Astrocyte (in vitro differentiated cells and primary cell): ENCODE data around the gene MAPKAP1. TPM values are rescaled to one million over a fixed set of nuclear protein-coding genes. Genes with fewer than 3 reads are reported as not detected.

Experiments
- DNase-seq: peaks from one replicate; pipeline ENCODE4 v3.0.0-alpha.2; 2010; ENCODE audit warnings: low read depth
- FAIRE-seq: peaks from 2 replicates; lab custom pipeline; 2011; peaks lifted over from hg19 to GRCh38; lab: Jason Lieb, UNC
- H2AFZ ChIP-seq: 2 replicates; pipeline ENCODE4 v1.6.0; 2012; ENCODE audit warnings: low read depth, low read length, inconsistent platforms
- H3K27ac ChIP-seq: 2 replicates; pipeline ENCODE4 v1.5.1; 2011; ENCODE audit warnings: low read depth, low read length, inconsistent platforms
- H3K27me3 ChIP-seq: 2 replicates; pipeline ENCODE4 v1.6.0; 2011; ENCODE audit warnings: low read length, inconsistent platforms; ENCODE audit not compliant: insufficient read depth
- H3K36me3 ChIP-seq: 2 replicates; pipeline ENCODE4 v1.5.1; 2011; ENCODE audit warnings: low read length, inconsistent platforms; ENCODE audit not compliant: insufficient read depth
- H3K4me1 ChIP-seq: 2 replicates; pipeline ENCODE4 v1.5.1; 2011; ENCODE audit warnings: low read length, inconsistent platforms; ENCODE audit not compliant: insufficient read depth
- H3K4me2 ChIP-seq: 2 replicates; pipeline ENCODE4 v1.6.0; 2012; ENCODE audit warnings: low read length, inconsistent platforms
- H3K4me3 ChIP-seq: 2 replicates; pipeline ENCODE4 v1.5.1; 2011; ENCODE audit warnings: low read depth, mild to moderate bottlenecking, low read length, inconsistent platforms; ENCODE audit not compliant: insufficient read depth
- H3K79me2 ChIP-seq: 2 replicates; pipeline ENCODE4 v1.6.0; 2012; ENCODE audit warnings: mild to moderate bottlenecking, low read length, inconsistent platforms; ENCODE audit not compliant: insufficient read depth
- H3K9ac ChIP-seq: 2 replicates; pipeline ENCODE4 v1.6.0; 2012; ENCODE audit warnings: mild to moderate bottlenecking, low read length, inconsistent platforms
- H3K9me3 ChIP-seq: 2 replicates; pipeline ENCODE4 v1.5.1; 2012; ENCODE audit warnings: low read depth, mild to moderate bottlenecking, low read length, inconsistent platforms; ENCODE audit not compliant: insufficient read depth
- H4K20me1 ChIP-seq: 2 replicates; pipeline ENCODE4 v1.6.0; 2012; ENCODE audit warnings: low read length, inconsistent platforms; ENCODE audit not compliant: insufficient read depth
- H3K27ac Mint-ChIP-seq: one replicate; pipeline ENCODE4 v1.8.0; 2021; ENCODE audit warnings: mild to moderate bottlenecking, mixed read lengths; ENCODE audit not compliant: unreplicated experiment
- H3K27me3 Mint-ChIP-seq: one replicate; pipeline ENCODE4 v1.8.0; 2021; ENCODE audit warnings: low read depth, mixed read lengths; ENCODE audit not compliant: unreplicated experiment
- H3K36me3 Mint-ChIP-seq: one replicate; pipeline ENCODE4 v1.8.0; 2021; ENCODE audit warnings: low read depth, mixed read lengths; ENCODE audit not compliant: unreplicated experiment
- H3K4me1 Mint-ChIP-seq: one replicate; pipeline ENCODE4 v1.8.0; 2021; ENCODE audit warnings: low read depth, mixed read lengths; ENCODE audit not compliant: unreplicated experiment
- H3K4me3 Mint-ChIP-seq: one replicate; pipeline ENCODE4 v1.8.0; 2021; ENCODE audit warnings: mild to moderate bottlenecking, moderate library complexity, mixed read lengths; ENCODE audit not compliant: unreplicated experiment
- H3K9me3 Mint-ChIP-seq: one replicate; pipeline ENCODE4 v1.8.0; 2021; ENCODE audit warnings: mild to moderate bottlenecking, mixed read lengths; ENCODE audit not compliant: unreplicated experiment
- CTCF ChIP-seq: IDR thresholded peaks from 2 replicates; pipeline ENCODE4 v1.5.1; 2011; ENCODE audit warnings: low read depth, mild to moderate bottlenecking, inconsistent platforms, low read length, moderate library complexity; ENCODE audit not compliant: insufficient read depth
- EZH2 ChIP-seq: IDR thresholded peaks from 2 replicates; pipeline ENCODE4 v1.6.1; 2012; ENCODE audit warnings: mild to moderate bottlenecking, low read length, inconsistent platforms; ENCODE audit not compliant: insufficient read depth
- total RNA-seq: library from RNA; stranded (reverse); gene quantifications from 2 replicates; pipeline ENCODE4 v1.2.1, GENCODE V29; 2021

MAPKAP1 gene
- total RNA-seq, 1 donor from 2014 or later = 109 TPM

- no peak for FAIRE-seq
- Mint-ChIP-seq H3K27me3 (peaks cover 5% of the 10 kb centered on the region), H3K4me3 (peak overlapping the region; percentile 64)
Observed at GRCh38 chr9:125409637-125410521, 297.1 kb downstream of the MAPKAP1 start.

GRCh38 chr9:125409217-125409636 is 297.8 kb downstream of the MAPKAP1 start:
- FAIRE-seq = no peak
- no peaks in the 10 kb centered on the region for H3K36me3 ChIP-seq

More at GRCh38 chr9:125409637-125410521, 297.1 kb downstream of the MAPKAP1 start:
- Histone ChIP-seq H2AFZ (peak overlapping the region; percentile 52), H3K36me3 (no peaks in the 10 kb centered on the region), H4K20me1 (no peaks in the 10 kb centered on the region), H3K4me1 (peaks cover 4% of the 10 kb centered on the region), H3K79me2 (no peaks in the 10 kb centered on the region), H3K9ac (no peak overlapping the region), H3K27ac (no peak overlapping the region), H3K27me3 (no peaks in the 10 kb centered on the region), H3K9me3 (peaks cover 4% of the 10 kb centered on the region), H3K4me2 (no peak overlapping the region), H3K4me3 (no peak overlapping the region)
- peaks cover 2% of the 10 kb centered on the region for H3K9me3 Mint-ChIP-seq
- H3K36me3 Mint-ChIP-seq = no peaks in the 10 kb centered on the region
- peak; percentile 56 for DNase-seq
- peaks cover 9% of the 10 kb centered on the region for H3K4me1 Mint-ChIP-seq
- no peak overlapping the region for H3K27ac Mint-ChIP-seq
- TF ChIP-seq EZH2 (no peak), CTCF (no peak)

More at GRCh38 chr9:125409217-125409636, 297.8 kb downstream of the MAPKAP1 start:
- Histone ChIP-seq H3K4me2 (no peak overlapping the region), H3K9ac (no peak overlapping the region), H3K4me3 (no peak overlapping the region), H4K20me1 (no peaks in the 10 kb centered on the region), H3K79me2 (no peaks in the 10 kb centered on the region), H3K9me3 (peaks cover 4% of the 10 kb centered on the region), H3K27ac (no peak overlapping the region), H3K4me1 (peaks cover 4% of the 10 kb centered on the region), H3K27me3 (no peaks in the 10 kb centered on the region), H2AFZ (no peak overlapping the region)
- TF ChIP-seq EZH2 = no peak
- no peak for TF ChIP-seq CTCF
- Mint-ChIP-seq H3K27ac (no peak overlapping the region), H3K4me1 (peaks cover 9% of the 10 kb centered on the region), H3K9me3 (peaks cover 2% of the 10 kb centered on the region), H3K36me3 (no peaks in the 10 kb centered on the region), H3K27me3 (peaks cover 5% of the 10 kb centered on the region), H3K4me3 (no peak overlapping the region)
- no peak for DNase-seq
